HCT116 (cell line): Measurements from ENCODE around the gene NBAS. TPM values are rescaled to one million over a fixed set of nuclear protein-coding genes. Genes with fewer than 3 reads are reported as not detected.

Experiments used
- ATAC-seq: fragments of 200-7000 bp; cut with Tn5 transposase; 2 replicates; pipeline ENCODE4 v1.9.1; 2020; ENCODE audit warnings: mild to moderate bottlenecking, moderate library complexity
- BruUV-seq: library from RNA; stranded (reverse); fragments of 400-500 nt; replicated peaks from 2 replicates; lab custom pipeline; 2021; lab: Mats Ljungman, UMichigan
- CTCF ChIA-PET: fragments of 300-600 bp; sonication (Branson Sonifier 250); formaldehyde crosslinking; loops from one replicate; lab custom pipeline; 2021; ENCODE audit warnings: antibody characterized with exemption; lab: Charles Lee
- POLR2A ChIA-PET: fragments of 300-600, 350-600 bp; sonication (Branson Sonifier 250); formaldehyde crosslinking; loops from one replicate; lab custom pipeline; 2021; ENCODE audit warnings: antibody characterized with exemption; lab: Charles Lee
- RAD21 ChIA-PET, 2 experiments: fragments of 300-600 bp; sonication (Branson Sonifier 250); formaldehyde crosslinking; loops; one replicate each; lab custom pipeline; 2023; ENCODE audit warnings: low total read pairs in 2 of 2; ENCODE audit not compliant: uncharacterized antibody in 2 of 2, unreplicated experiment in 2 of 2, low non-redundant PET in 1 of 2; lab: Charles Lee
- DNase-seq: peaks from one replicate; pipeline ENCODE4 v3.0.0-alpha.2; 2010; ENCODE audit warnings: low read depth, low spot score
- H2AFZ ChIP-seq: fragments of 200-600 bp; shearing (Covaris generic), sonication (generic); 2 replicates; pipeline ENCODE4 v1.6.1; 2017; ENCODE audit warnings: low read depth, mixed run types, mixed read lengths, antibody characterized with exemption, low read length; ENCODE audit not compliant: poor library complexity, severe bottlenecking
- H3K27ac ChIP-seq: 2 replicates; pipeline ENCODE4 v1.5.1; 2012; ENCODE audit warnings: low read depth, low read length
- H3K27me3 ChIP-seq: fragments of 200-600 bp; sonication (generic); 2 replicates; pipeline ENCODE4 v1.6.1; 2016; ENCODE audit warnings: mixed run types, low read length, mixed read lengths; ENCODE audit not compliant: insufficient read depth
- H3K36me3 ChIP-seq, 2 experiments: fragments of 200-500 bp in 1 of 2; fragments of 200-600 bp in 1 of 2; sonication (Bioruptor generic) in 1 of 2; sonication (generic) in 1 of 2; 2 replicates each; pipeline versions ENCODE4 v1.5.1 to v1.6.1; 2014 to 2016; ENCODE audit warnings: low read length in 2 of 2, inconsistent platforms in 1 of 2, mixed read lengths in 1 of 2, mixed run types in 1 of 2; ENCODE audit not compliant: insufficient read depth in 2 of 2, control insufficient read depth in 1 of 2
- H3K4me1 ChIP-seq, 2 experiments: fragments of 200-600 bp in 1 of 2; sonication (generic) in 1 of 2; 2 replicates each; pipeline versions ENCODE4 v1.5.1 to v1.6.1; 2012 to 2017; ENCODE audit warnings: low read length in 2 of 2, inconsistent platforms in 1 of 2, mild to moderate bottlenecking in 1 of 2, mixed read lengths in 1 of 2, mixed run types in 1 of 2, moderate library complexity in 1 of 2; ENCODE audit not compliant: insufficient read depth in 2 of 2, control insufficient read depth in 1 of 2
- H3K4me2 ChIP-seq: fragments of 200-600 bp; sonication (generic); 2 replicates; pipeline ENCODE4 v1.6.1; 2017; ENCODE audit warnings: mixed run types, low read length, mixed read lengths
- H3K4me3 ChIP-seq, 2 experiments: fragments of 200-600 bp in 1 of 2; sonication (generic) in 1 of 2; replicated peaks in 1 of 2; 2 replicates each; pipeline ENCODE4 v1.5.1; 2011 to 2016; ENCODE audit warnings: low read length in 2 of 2, control low read depth in 1 of 2, low read depth in 1 of 2, mild to moderate bottlenecking in 1 of 2, mixed read lengths in 1 of 2, mixed run types in 1 of 2
- H3K79me2 ChIP-seq: fragments of 200-600 bp; sonication (generic); 2 replicates; pipeline ENCODE4 v1.6.1; 2017; ENCODE audit warnings: mild to moderate bottlenecking, mixed run types, low read length, moderate library complexity, mixed read lengths; ENCODE audit not compliant: insufficient read depth
- H3K9ac ChIP-seq: fragments of 200-600 bp; sonication (generic); 2 replicates; pipeline ENCODE4 v1.6.1; 2016; ENCODE audit warnings: low read length, mixed read lengths
- H3K9me2 ChIP-seq: fragments of 200-600 bp; sonication (generic), shearing (Covaris generic); 2 replicates; pipeline ENCODE4 v1.6.1; 2017; ENCODE audit warnings: mixed run types, mild to moderate bottlenecking, moderate library complexity; ENCODE audit not compliant: insufficient read depth
- H3K9me3 ChIP-seq, 2 experiments: fragments of 200-500 bp in 1 of 2; fragments of 200-600 bp in 1 of 2; sonication (Bioruptor generic) in 1 of 2; sonication (generic) in 1 of 2; 2 replicates each; pipeline ENCODE4 v1.6.1; 2014 to 2017; ENCODE audit warnings: low read length in 2 of 2, mixed read lengths in 2 of 2, inconsistent platforms in 1 of 2, low read depth in 1 of 2, mild to moderate bottlenecking in 1 of 2, mixed run types in 1 of 2, moderate library complexity in 1 of 2; ENCODE audit not compliant: control insufficient read depth in 1 of 2, insufficient read depth in 1 of 2
- H4K20me1 ChIP-seq: fragments of 200-600 bp; sonication (generic), shearing (Covaris generic); 2 replicates; pipeline ENCODE4 v1.6.1; 2017; ENCODE audit warnings: mixed run types, mild to moderate bottlenecking, moderate library complexity; ENCODE audit not compliant: insufficient read depth
- CEBPB ChIP-seq: IDR thresholded peaks from 2 replicates; pipeline ENCODE4 v1.6.1; 2012; ENCODE audit warnings: low read depth
- CTCF ChIP-seq, 3 experiments: fragments of 200-600 bp in 1 of 3; sonication (generic) in 1 of 3; IDR thresholded peaks in 2 of 3; conservative IDR thresholded peaks in 1 of 3; 2 replicates each; pipeline ENCODE4 v1.5.1; 2012 to 2017; ENCODE audit warnings: low read depth in 2 of 3, low read length in 2 of 3, antibody characterized with exemption in 1 of 3, borderline replicate concordance in 1 of 3, control low read depth in 1 of 3, mild to moderate bottlenecking in 1 of 3, mixed read lengths in 1 of 3, mixed run types in 1 of 3, moderate library complexity in 1 of 3; ENCODE audit not compliant: insufficient read depth in 1 of 3
- EGR1 ChIP-seq: IDR thresholded peaks from 2 replicates; pipeline ENCODE4 v1.6.1; 2012; ENCODE audit warnings: low read depth
- ELF1 ChIP-seq: IDR thresholded peaks from 2 replicates; pipeline ENCODE4 v1.6.1; 2012; ENCODE audit warnings: low read depth, borderline replicate concordance
- EZH2 ChIP-seq: fragments of 200-600 bp; sonication (generic); IDR thresholded peaks from 2 replicates; pipeline ENCODE4 v1.6.1; 2017; ENCODE audit warnings: antibody characterized with exemption, mixed run types
- EZH2phosphoT487 ChIP-seq: fragments of 200-600 bp; IDR thresholded peaks from 2 replicates; pipeline ENCODE4 v1.6.1; 2018; ENCODE audit warnings: antibody characterized with exemption, borderline replicate concordance
- FOSL1 ChIP-seq: IDR thresholded peaks from 2 replicates; pipeline ENCODE4 v1.6.1; 2012; ENCODE audit warnings: low read depth
- JUND ChIP-seq: IDR thresholded peaks from 2 replicates; pipeline ENCODE4 v1.6.1; 2012
- MAX ChIP-seq: IDR thresholded peaks from 2 replicates; pipeline ENCODE4 v1.6.1; 2012
- POLR2A ChIP-seq: IDR thresholded peaks from 2 replicates; pipeline ENCODE4 v1.7.0; 2011; ENCODE audit warnings: borderline replicate concordance; ENCODE audit not compliant: insufficient read depth, insufficient read length; ENCODE audit errors: extremely low read depth
- RAD21 ChIP-seq: IDR thresholded peaks from 2 replicates; pipeline ENCODE4 v1.6.1; 2012; ENCODE audit warnings: low read depth, mild to moderate bottlenecking
- REST ChIP-seq: IDR thresholded peaks from 2 replicates; pipeline ENCODE4 v1.6.1; 2012; ENCODE audit warnings: low read depth
- SIN3A ChIP-seq: IDR thresholded peaks from 2 replicates; pipeline ENCODE4 v1.6.1; 2012; ENCODE audit warnings: low read depth
- TCF7L2 ChIP-seq: IDR thresholded peaks from 2 replicates; pipeline ENCODE4 v1.7.0; 2011; ENCODE audit warnings: borderline replicate concordance, inconsistent platforms; ENCODE audit not compliant: insufficient read depth, insufficient read length; ENCODE audit errors: extremely low read depth
- YY1 ChIP-seq: IDR thresholded peaks from 2 replicates; pipeline ENCODE4 v1.6.1; 2011; ENCODE audit warnings: low read length, low read depth, moderate library complexity, mild to moderate bottlenecking; ENCODE audit not compliant: insufficient replicate concordance; ENCODE audit errors: extremely low read depth
- ZFX ChIP-seq: fragments of 450-650 bp; IDR thresholded peaks from 2 replicates; pipeline ENCODE4 v1.6.1; 2017
- ZNF274 ChIP-seq: fragments of 200-500 bp; sonication (Bioruptor generic); IDR thresholded peaks from 2 replicates; pipeline ENCODE4 v1.6.1; 2014; ENCODE audit warnings: mild to moderate bottlenecking, low read depth, low read length, inconsistent platforms
- intact Hi-C: fragments of 100-400 bp; cut with micrococcal nuclease; formaldehyde crosslinking; loops from 2 replicates; pipeline ENCODE4 v1.10.0; 2022
- total RNA-seq: library from RNA; stranded (reverse); gene quantifications from one replicate; pipeline ENCODE4 v1.2.1, GENCODE V29; 2021; ENCODE audit not compliant: unreplicated experiment
- TF ChIP-seq, protein P1 (sequence below): IDR thresholded peaks from 2 replicates; pipeline ENCODE4 v1.6.1; 2011; ENCODE audit warnings: mild to moderate bottlenecking, low read length, moderate library complexity; ENCODE audit not compliant: insufficient replicate concordance; ENCODE audit errors: extremely low read depth

NBAS gene
- total RNA-seq, 1 experiment from 2014 or later, result 32.8 TPM

GRCh38 chr2:15583826-15584225, 22.7 kb upstream of the NBAS start (continued):
- TF ChIP-seq, protein P1, sequence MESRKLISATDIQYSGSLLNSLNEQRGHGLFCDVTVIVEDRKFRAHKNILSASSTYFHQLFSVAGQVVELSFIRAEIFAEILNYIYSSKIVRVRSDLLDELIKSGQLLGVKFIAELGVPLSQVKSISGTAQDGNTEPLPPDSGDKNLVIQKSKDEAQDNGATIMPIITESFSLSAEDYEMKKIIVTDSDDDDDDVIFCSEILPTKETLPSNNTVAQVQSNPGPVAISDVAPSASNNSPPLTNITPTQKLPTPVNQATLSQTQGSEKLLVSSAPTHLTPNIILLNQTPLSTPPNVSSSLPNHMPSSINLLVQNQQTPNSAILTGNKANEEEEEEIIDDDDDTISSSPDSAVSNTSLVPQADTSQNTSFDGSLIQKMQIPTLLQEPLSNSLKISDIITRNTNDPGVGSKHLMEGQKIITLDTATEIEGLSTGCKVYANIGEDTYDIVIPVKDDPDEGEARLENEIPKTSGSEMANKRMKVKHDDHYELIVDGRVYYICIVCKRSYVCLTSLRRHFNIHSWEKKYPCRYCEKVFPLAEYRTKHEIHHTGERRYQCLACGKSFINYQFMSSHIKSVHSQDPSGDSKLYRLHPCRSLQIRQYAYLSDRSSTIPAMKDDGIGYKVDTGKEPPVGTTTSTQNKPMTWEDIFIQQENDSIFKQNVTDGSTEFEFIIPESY, result no peak
- no peak for TF ChIP-seq EZH2phosphoT487
- no peak for TF ChIP-seq POLR2A
- TF ChIP-seq, all 23 proteins: peak for 0

DNA sequence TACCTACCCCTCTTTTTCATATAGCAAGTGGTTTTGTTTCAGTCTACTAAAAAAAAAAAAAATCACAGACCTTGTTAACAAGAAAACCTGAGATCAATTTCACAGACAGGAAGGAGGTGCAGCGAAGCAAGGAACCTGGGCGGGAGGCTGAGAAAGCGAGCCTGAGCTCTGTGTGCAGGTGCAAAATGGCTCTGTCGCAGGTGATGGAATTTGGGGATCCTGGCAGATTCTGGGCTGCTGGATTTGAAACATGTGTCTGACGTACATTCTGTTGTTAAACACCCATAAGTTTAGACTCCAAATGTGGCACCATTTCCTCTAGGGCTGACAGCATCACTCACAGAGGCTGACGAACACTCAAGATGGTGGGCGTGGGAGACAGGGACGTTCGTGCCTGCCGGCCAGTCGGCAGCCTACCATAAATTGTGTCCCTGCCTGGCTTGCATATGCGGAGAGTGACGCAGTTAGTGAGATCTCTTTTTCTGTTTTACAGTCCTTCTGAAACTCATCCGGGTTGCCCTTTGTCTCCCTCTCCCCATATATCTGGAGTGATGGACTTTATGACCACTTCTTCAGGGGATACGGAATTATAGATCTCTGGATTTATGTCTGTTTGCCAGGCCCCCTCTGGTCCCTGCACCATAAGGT, 21.7 kb upstream of the NBAS start:
- CTCF ChIA-PET, result no interaction called here
- H3K27me3 ChIP-seq, result no peaks in the 10 kb centered on the region
- H3K9ac ChIP-seq, result no peak overlapping the region
- H3K27ac ChIP-seq, result no peak overlapping the region
- intact Hi-C loops, result no loop called here
- no peaks in the 10 kb centered on the region for H3K36me3 ChIP-seq
- no peaks in the 10 kb centered on the region for H3K9me2 ChIP-seq
- DNase-seq (no peak), ATAC-seq (no peak)
- no peak overlapping the region for H3K4me3 ChIP-seq
- peaks cover 0 to 5% of the 10 kb centered on the region in 2 experiments; a peak in 1 of 4 replicates for H3K4me1 ChIP-seq
- H2AFZ ChIP-seq, result no peak overlapping the region
- no peak overlapping the region for H3K4me2 ChIP-seq
- H4K20me1 ChIP-seq, result no peaks in the 10 kb centered on the region
- POLR2A ChIA-PET, result no interaction called here
- no peaks in the 10 kb centered on the region for H3K9me3 ChIP-seq
- no peaks in the 10 kb centered on the region for H3K79me2 ChIP-seq
- BruUV-seq, result no TSS peak
- RAD21 ChIA-PET, result no interaction called here
- TF ChIP-seq ZFX (no peak), EZH2 (no peak), SIN3A (no peak), EZH2phosphoT487 (no peak), JUND (no peak), TCF7L2 (no peak), ZNF274 (no peak), CEBPB (no peak), EGR1 (no peak), FOSL1 (no peak), POLR2A (no peak), MAX (no peak), RAD21 (no peak), REST (no peak), CTCF (IDR thresholded peaks at IDR 0.05 in 2 of 3, conservative IDR thresholded peaks at IDR 0.05 in 1 of 3; ENCODE audit: borderline replicate concordance in 1 of 3, insufficient read depth in 1 of 3, low read depth in 2 of 3, low read length in 2 of 3) (no peak), YY1 (no peak), ELF1 (no peak)
